IPS-18a (cell line): ENCODE results near the gene NT5C3A.
"Not testable (repeated sequence)": the region's sequence is repeated elsewhere in the genome, so short reads cannot be mapped to it uniquely, and the experiment has no call there.

Experiments
- H3K27ac ChIP-seq: one replicate; pipeline ENCODE4 v1.5.1; 2013; ENCODE audit warnings: low read length
- H3K27me3 ChIP-seq: one replicate; pipeline ENCODE4 v1.6.1; 2013; ENCODE audit warnings: mild to moderate bottlenecking, low read length; ENCODE audit not compliant: control insufficient read depth, insufficient read depth
- H3K36me3 ChIP-seq: one replicate; pipeline ENCODE4 v1.6.1; 2013; ENCODE audit warnings: low read depth, low read length; ENCODE audit not compliant: control insufficient read depth
- H3K4me1 ChIP-seq: one replicate; pipeline ENCODE4 v1.6.1; 2013; ENCODE audit warnings: low read depth, low read length; ENCODE audit not compliant: control insufficient read depth
- H3K4me3 ChIP-seq: one replicate; pipeline ENCODE4 v1.5.1; 2013; ENCODE audit warnings: low read length
- H3K9ac ChIP-seq: one replicate; pipeline ENCODE4 v1.6.1; 2013; ENCODE audit warnings: mild to moderate bottlenecking, low read length, moderate library complexity
- H3K9me3 ChIP-seq: one replicate; pipeline ENCODE4 v1.6.1; 2013; ENCODE audit warnings: low read depth, low read length; ENCODE audit not compliant: control insufficient read depth

NT5C3A gene

GRCh38 chr7:33062023-33062781, at the start of gene NT5C3A:
Gene NT5C3A (minus strand): TSS chr7:33062776. CDS start chr7:33062705, 71 bp downstream.
- H3K9ac ChIP-seq, result peak within 1 kb of the TSS; percentile 81
- H3K27ac ChIP-seq, result peak within 1 kb of the TSS; percentile 44

GRCh38 chr7:33111614-33112013, 49.0 kb upstream of the NT5C3A start:
- Histone ChIP-seq H3K27me3 (peaks cover 20% of the 10 kb centered on the region), H3K9ac (no peak overlapping the region), H3K36me3 (no peaks in the 10 kb centered on the region), H3K27ac (no peak overlapping the region), H3K4me3 (no peak overlapping the region), H3K4me1 (peaks cover 19% of the 10 kb centered on the region), H3K9me3 (no peaks in the 10 kb centered on the region)

More at GRCh38 chr7:33062023-33062781, at the start of gene NT5C3A:
- Histone ChIP-seq H3K4me3 (peak within 1 kb of the TSS; percentile 93), H3K27me3 (no peaks in the 10 kb centered on the region), H3K36me3 (no peaks in the 10 kb centered on the region), H3K4me1 (peaks cover 9% of the 10 kb centered on the region), H3K9me3 (peaks cover 4% of the 10 kb centered on the region)

- H3K36me3 ChIP-seq, result no peaks in the 10 kb centered on the region
- peaks cover 13% of the 10 kb centered on the region for H3K4me1 ChIP-seq
- H3K9ac ChIP-seq, result no peak overlapping the region
- no peak overlapping the region for H3K27ac ChIP-seq
- peak overlapping the region; percentile 61 for H3K4me3 ChIP-seq
- no peaks in the 10 kb centered on the region for H3K9me3 ChIP-seq
- peaks cover 20% of the 10 kb centered on the region for H3K27me3 ChIP-seq
These were observed 47.2 kb upstream of the NT5C3A start for GRCh38 chr7:33109758-33110238.

- Histone ChIP-seq H3K9ac (peak within 1 kb of the TSS; percentile 77), H3K36me3 (no peaks in the 10 kb centered on the region), H3K4me1 (peaks cover 8% of the 10 kb centered on the region), H3K27me3 (peaks cover 20% of the 10 kb centered on the region), H3K9me3 (no peaks in the 10 kb centered on the region), H3K4me3 (peak within 1 kb of the TSS; percentile 86), H3K27ac (no peak within 1 kb of the TSS)
These were observed 46.6 kb upstream of the NT5C3A start, which contains the start of gene RP9 for GRCh38 chr7:33109005-33109757. Gene RP9 (minus strand): TSS chr7:33109404. CDS start chr7:33109372, 32 bp downstream.

GRCh38 chr7:33108554-33109004, 46.0 kb upstream of the NT5C3A start:
- H3K4me1 ChIP-seq, result peaks cover 8% of the 10 kb centered on the region
- H3K4me3 ChIP-seq, result peak overlapping the region; percentile 86
- no peak overlapping the region for H3K27ac ChIP-seq
- peaks cover under 1% of the 10 kb centered on the region for H3K36me3 ChIP-seq
- peak overlapping the region; percentile 77 for H3K9ac ChIP-seq
- no peaks in the 10 kb centered on the region for H3K9me3 ChIP-seq
- peaks cover 20% of the 10 kb centered on the region for H3K27me3 ChIP-seq

GRCh38 chr7:33107136-33108066, 44.8 kb upstream of the NT5C3A start:
- Histone ChIP-seq H3K9me3 (no peaks in the 10 kb centered on the region), H3K4me3 (peak overlapping the region; percentile 86), H3K9ac (no peak overlapping the region), H3K4me1 (peaks cover 8% of the 10 kb centered on the region), H3K27ac (no peak overlapping the region), H3K36me3 (peaks cover 12% of the 10 kb centered on the region), H3K27me3 (peaks cover 20% of the 10 kb centered on the region)

GRCh38 chr7:33101906-33102305, 39.3 kb upstream of the NT5C3A start:
- no peak overlapping the region for H3K4me3 ChIP-seq
- peaks cover 37% of the 10 kb centered on the region for H3K36me3 ChIP-seq

GRCh38 chr7:33100770-33101169, 38.2 kb upstream of the NT5C3A start:
- no peaks in the 10 kb centered on the region for H3K4me1 ChIP-seq
- H3K36me3 ChIP-seq, result peaks cover 48% of the 10 kb centered on the region
- no peaks in the 10 kb centered on the region for H3K27me3 ChIP-seq
- no peaks in the 10 kb centered on the region for H3K9me3 ChIP-seq
- H3K4me3 ChIP-seq, result no peak overlapping the region
- no peak overlapping the region for H3K9ac ChIP-seq
- no peak overlapping the region for H3K27ac ChIP-seq

More at GRCh38 chr7:33101906-33102305, 39.3 kb upstream of the NT5C3A start:
- Histone ChIP-seq H3K27ac (no peak overlapping the region), H3K4me1 (no peaks in the 10 kb centered on the region), H3K9ac (no peak overlapping the region), H3K27me3 (no peaks in the 10 kb centered on the region), H3K9me3 (no peaks in the 10 kb centered on the region)

- no peaks in the 10 kb centered on the region for H3K9me3 ChIP-seq
- H3K4me1 ChIP-seq, result no peaks in the 10 kb centered on the region
- no peak overlapping the region for H3K27ac ChIP-seq
- no peaks in the 10 kb centered on the region for H3K27me3 ChIP-seq
- H3K4me3 ChIP-seq, result no peak overlapping the region
- no peak overlapping the region for H3K9ac ChIP-seq
- peaks cover 56% of the 10 kb centered on the region for H3K36me3 ChIP-seq
These were observed 36.8 kb upstream of the NT5C3A start for GRCh38 chr7:33099154-33099940.

- peaks cover 47% of the 10 kb centered on the region for H3K36me3 ChIP-seq
- H3K9ac ChIP-seq, H3K27ac ChIP-seq, H3K9me3 ChIP-seq, H3K4me3 ChIP-seq, H3K27me3 ChIP-seq, H3K4me1 ChIP-seq: not testable (repeated sequence)
These were observed 32.2 kb upstream of the NT5C3A start for GRCh38 chr7:33094745-33095275.
